Activated T-cell treated with anti-CD3 and anti-CD28 coated beads, Interleukin-2, amount 50 U/mL, for 24 hours (primary cell): ENCODE results near the gene PCNX3.
"Not testable (repeated sequence)": the region's sequence is repeated elsewhere in the genome, so short reads cannot be mapped to it uniquely, and the experiment has no call there.

Source experiments
- DNase-seq: peaks from one replicate; pipeline ENCODE4 v3.0.0-alpha.2; 2020
- H3K27ac Mint-ChIP-seq: 2 replicates; pipeline ENCODE4 v1.8.0; 2020; ENCODE audit warnings: mild to moderate bottlenecking, mixed read lengths
- H3K27me3 Mint-ChIP-seq: 2 replicates; pipeline ENCODE4 v1.8.0; 2020; ENCODE audit warnings: mixed read lengths
- H3K36me3 Mint-ChIP-seq: 2 replicates; pipeline ENCODE4 v1.8.0; 2020; ENCODE audit warnings: low read depth, mixed read lengths
- H3K4me1 Mint-ChIP-seq: 2 replicates; pipeline ENCODE4 v1.8.0; 2020; ENCODE audit warnings: low read depth, mixed read lengths
- H3K4me3 Mint-ChIP-seq: 2 replicates; pipeline ENCODE4 v1.8.0; 2020; ENCODE audit warnings: mild to moderate bottlenecking, moderate library complexity, mixed read lengths
- H3K9me3 Mint-ChIP-seq: 2 replicates; pipeline ENCODE4 v1.8.0; 2020; ENCODE audit warnings: mixed read lengths

PCNX3 gene

GRCh38 chr11:65672180-65672860, 56.7 kb downstream of the PCNX3 start:
- DNase-seq = no peak
- H3K4me3 Mint-ChIP-seq = no peak overlapping the region
- H3K9me3 Mint-ChIP-seq = no peaks in the 10 kb centered on the region
- no peaks in the 10 kb centered on the region for H3K27me3 Mint-ChIP-seq
- no peaks in the 10 kb centered on the region for H3K36me3 Mint-ChIP-seq
- no peak overlapping the region for H3K27ac Mint-ChIP-seq
- peaks cover 6% of the 10 kb centered on the region for H3K4me1 Mint-ChIP-seq

GRCh38 chr11:65672982-65673381, 57.4 kb downstream of the PCNX3 start:
- Mint-ChIP-seq H3K27me3 (no peaks in the 10 kb centered on the region), H3K4me1 (peaks cover 6% of the 10 kb centered on the region), H3K4me3 (no peak overlapping the region), H3K9me3 (no peaks in the 10 kb centered on the region), H3K27ac (no peak overlapping the region), H3K36me3 (no peaks in the 10 kb centered on the region)
- no peak for DNase-seq

GRCh38 chr11:65680192-65680743, 64.7 kb downstream of the PCNX3 start:
- no peaks in the 10 kb centered on the region for H3K36me3 Mint-ChIP-seq
- no peak overlapping the region for H3K4me3 Mint-ChIP-seq
- no peaks in the 10 kb centered on the region for H3K9me3 Mint-ChIP-seq
- DNase-seq = no peak
- H3K27me3 Mint-ChIP-seq = no peaks in the 10 kb centered on the region
- H3K4me1 Mint-ChIP-seq = no peaks in the 10 kb centered on the region
- H3K27ac Mint-ChIP-seq = no peak overlapping the region

GRCh38 chr11:65683480-65683879, 67.9 kb downstream of the PCNX3 start:
- not testable (repeated sequence) for DNase-seq, H3K4me3 Mint-ChIP-seq, H3K9me3 Mint-ChIP-seq, H3K36me3 Mint-ChIP-seq, H3K27me3 Mint-ChIP-seq, H3K4me1 Mint-ChIP-seq, H3K27ac Mint-ChIP-seq

- H3K9me3 Mint-ChIP-seq = no peaks in the 10 kb centered on the region
- no peaks in the 10 kb centered on the region for H3K4me1 Mint-ChIP-seq
- no peak overlapping the region for H3K27ac Mint-ChIP-seq
- no peaks in the 10 kb centered on the region for H3K27me3 Mint-ChIP-seq
- H3K36me3 Mint-ChIP-seq = no peaks in the 10 kb centered on the region
- no peak overlapping the region for H3K4me3 Mint-ChIP-seq
- DNase-seq = no peak
Observed at GRCh38 chr11:65685981-65686380, 70.4 kb downstream of the PCNX3 start.
